ENCODE data around the gene APBB2.

The APBB2 gene

GRCh38 chr4:41158274-41158673 is 56.1 kb downstream of the APBB2 start:
- H3K27ac ChIP-seq, result no peak overlapping the region
- no peak overlapping the region for H3K4me3 ChIP-seq (ENCODE audit: low read depth, low read length)
- DNase-seq, result no peak
- TF ChIP-seq, protein P1, sequence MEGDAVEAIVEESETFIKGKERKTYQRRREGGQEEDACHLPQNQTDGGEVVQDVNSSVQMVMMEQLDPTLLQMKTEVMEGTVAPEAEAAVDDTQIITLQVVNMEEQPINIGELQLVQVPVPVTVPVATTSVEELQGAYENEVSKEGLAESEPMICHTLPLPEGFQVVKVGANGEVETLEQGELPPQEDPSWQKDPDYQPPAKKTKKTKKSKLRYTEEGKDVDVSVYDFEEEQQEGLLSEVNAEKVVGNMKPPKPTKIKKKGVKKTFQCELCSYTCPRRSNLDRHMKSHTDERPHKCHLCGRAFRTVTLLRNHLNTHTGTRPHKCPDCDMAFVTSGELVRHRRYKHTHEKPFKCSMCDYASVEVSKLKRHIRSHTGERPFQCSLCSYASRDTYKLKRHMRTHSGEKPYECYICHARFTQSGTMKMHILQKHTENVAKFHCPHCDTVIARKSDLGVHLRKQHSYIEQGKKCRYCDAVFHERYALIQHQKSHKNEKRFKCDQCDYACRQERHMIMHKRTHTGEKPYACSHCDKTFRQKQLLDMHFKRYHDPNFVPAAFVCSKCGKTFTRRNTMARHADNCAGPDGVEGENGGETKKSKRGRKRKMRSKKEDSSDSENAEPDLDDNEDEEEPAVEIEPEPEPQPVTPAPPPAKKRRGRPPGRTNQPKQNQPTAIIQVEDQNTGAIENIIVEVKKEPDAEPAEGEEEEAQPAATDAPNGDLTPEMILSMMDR (IDR thresholded peaks at IDR 0.05; ENCODE audit: low read depth, low read length), result no peak
- no peaks in the 10 kb centered on the region for H3K9me3 ChIP-seq (ENCODE audit: severe bottlenecking)
- no peaks in the 10 kb centered on the region for H3K36me3 ChIP-seq
- H3K27me3 ChIP-seq (ENCODE audit: insufficient read depth, low read depth, severe bottlenecking), result no peaks in the 10 kb centered on the region

DNA sequence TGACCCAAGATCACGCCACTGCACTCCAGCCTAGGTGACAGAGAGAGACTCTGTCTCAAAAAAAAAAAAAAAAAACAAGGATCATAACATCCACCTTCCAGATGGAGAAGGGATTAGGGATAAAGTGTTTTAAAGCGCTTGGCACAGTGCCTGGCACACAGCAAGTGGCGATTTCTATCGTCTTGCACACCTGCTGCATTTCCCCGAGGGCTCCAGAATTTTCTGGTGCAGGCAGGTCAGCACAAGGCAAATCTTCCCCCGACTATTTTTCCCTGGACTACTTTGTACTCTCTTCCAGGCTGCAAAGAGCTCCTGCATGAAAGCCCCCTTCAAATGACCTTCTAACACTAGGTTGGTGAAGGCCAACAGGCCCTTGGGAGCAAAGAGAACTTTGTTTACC is 57.3 kb downstream of the APBB2 start:
- H3K4me3 ChIP-seq (ENCODE audit: low read depth, low read length), result no peak overlapping the region
- no peaks in the 10 kb centered on the region for H3K9me3 ChIP-seq (ENCODE audit: severe bottlenecking)
- DNase-seq, result peak; percentile 22
- no peaks in the 10 kb centered on the region for H3K27me3 ChIP-seq (ENCODE audit: insufficient read depth, low read depth, severe bottlenecking)
- no peak overlapping the region for H3K27ac ChIP-seq
- TF ChIP-seq, protein P1 (IDR thresholded peaks at IDR 0.05; ENCODE audit: low read depth, low read length), result no peak
- H3K36me3 ChIP-seq, result no peaks in the 10 kb centered on the region

GRCh38 chr4:41156574-41156973 is 57.8 kb downstream of the APBB2 start:
- no peak overlapping the region for H3K27ac ChIP-seq
- no peaks in the 10 kb centered on the region for H3K9me3 ChIP-seq (ENCODE audit: severe bottlenecking)
- DNase-seq, result no peak
- TF ChIP-seq, protein P1 (IDR thresholded peaks at IDR 0.05; ENCODE audit: low read depth, low read length), result no peak
- H3K27me3 ChIP-seq (ENCODE audit: insufficient read depth, low read depth, severe bottlenecking), result no peaks in the 10 kb centered on the region
- no peaks in the 10 kb centered on the region for H3K36me3 ChIP-seq
- no peak overlapping the region for H3K4me3 ChIP-seq (ENCODE audit: low read depth, low read length)

DNA sequence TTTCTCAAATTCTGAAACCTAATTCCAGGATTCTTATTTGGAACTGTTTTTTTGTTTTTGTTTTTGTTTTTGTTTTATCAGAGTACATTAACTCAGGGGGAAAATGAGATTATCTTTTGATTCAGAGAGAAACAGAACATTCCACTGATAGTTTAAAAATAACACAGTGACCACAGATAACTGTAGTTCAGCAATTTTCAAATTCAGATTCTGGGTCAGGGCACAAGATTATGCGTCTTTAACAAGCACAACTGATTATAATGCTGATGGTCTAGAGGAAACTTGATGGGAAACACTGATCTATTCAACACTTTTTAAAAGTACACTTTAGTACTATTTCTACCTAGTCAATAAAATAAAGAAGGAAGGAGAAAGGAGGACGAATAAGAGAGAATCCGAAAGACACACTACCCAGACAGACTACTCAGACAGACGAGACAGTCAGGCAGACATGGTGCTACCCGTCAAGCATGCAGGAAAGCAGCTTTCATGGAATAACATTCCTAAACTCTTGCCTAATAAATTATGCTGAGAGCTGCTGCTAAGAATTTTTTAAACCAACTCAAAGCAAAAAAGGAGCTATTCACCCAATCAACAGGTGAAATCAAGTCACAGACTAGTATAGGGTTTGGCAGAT is 59.0 kb downstream of the APBB2 start:
- no peak overlapping the region for H3K27ac ChIP-seq

DNA sequence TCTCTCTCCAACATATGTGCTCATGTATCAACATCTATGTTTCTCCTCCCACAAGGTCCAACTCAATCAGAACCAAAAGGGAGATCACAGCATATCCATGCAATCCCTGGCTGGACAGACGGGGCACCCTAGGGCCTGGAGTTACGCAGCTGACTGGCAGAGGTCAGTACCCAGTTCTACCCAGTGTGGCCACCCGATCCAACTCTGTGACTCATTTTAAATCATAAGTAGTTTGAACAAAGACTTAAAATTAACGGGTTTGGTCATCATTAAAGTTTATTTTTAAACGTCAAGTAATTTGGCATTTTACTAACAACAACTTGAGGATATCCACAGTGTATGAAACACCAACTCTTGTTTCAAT is 59.5 kb downstream of the APBB2 start:
- Histone ChIP-seq H3K4me3 (ENCODE audit: low read depth, low read length) (no peak overlapping the region), H3K36me3 (no peaks in the 10 kb centered on the region), H3K27me3 (ENCODE audit: insufficient read depth, low read depth, severe bottlenecking) (no peaks in the 10 kb centered on the region), H3K27ac (no peak overlapping the region), H3K9me3 (ENCODE audit: severe bottlenecking) (no peaks in the 10 kb centered on the region)
- no peak for DNase-seq
- TF ChIP-seq, protein P1 (IDR thresholded peaks at IDR 0.05; ENCODE audit: low read depth, low read length), result no peak

More for the DNA sequence above, 59.0 kb downstream of the APBB2 start:
- Histone ChIP-seq H3K9me3 (ENCODE audit: severe bottlenecking) (no peaks in the 10 kb centered on the region), H3K27me3 (ENCODE audit: insufficient read depth, low read depth, severe bottlenecking) (no peaks in the 10 kb centered on the region), H3K36me3 (no peaks in the 10 kb centered on the region), H3K4me3 (ENCODE audit: low read depth, low read length) (no peak overlapping the region)
- TF ChIP-seq, protein P1 (IDR thresholded peaks at IDR 0.05; ENCODE audit: low read depth, low read length), result no peak
- DNase-seq, result no peak

Measured in WERI-Rb-1 (cell line).